Measurements from ENCODE around the gene TCF23. TPM values are rescaled to one million over a fixed set of nuclear protein-coding genes. Genes with fewer than 3 reads are reported as not detected.
"Not testable (repeated sequence)": the region's sequence is repeated elsewhere in the genome, so short reads cannot be mapped to it uniquely, and the experiment has no call there.

Gene TCF23
- total and polyA plus RNA-seq, 2 of the 4 experiments (the other 2 are of a cell fraction), result not detected

- H2BK20ac ChIP-seq (ENCODE audit: low read depth, low read length); CTCF ChIA-PET; H4K20me1 ChIP-seq (ENCODE audit: insufficient read depth, low read length); H3K14ac ChIP-seq (replicated peaks; ENCODE audit: low read depth, low read length); H3K56ac ChIP-seq (ENCODE audit: extremely low read depth, insufficient read depth, low read length); POLR2A ChIA-PET (ENCODE audit: unreplicated experiment); H2BK15ac ChIP-seq (ENCODE audit: low read depth, low read length); ATAC-seq (ENCODE audit: low read depth); H4K5ac ChIP-seq (ENCODE audit: low read depth, low read length); dilution Hi-C loops (cut with HindIII; ENCODE audit: low sequenced_read_pairs, unreplicated experiment); H2BK120ac ChIP-seq (ENCODE audit: low read depth, low read length); intact Hi-C loops (cut with micrococcal nuclease); H3K9me1 ChIP-seq (ENCODE audit: insufficient read depth, low read length); H3K4ac ChIP-seq (ENCODE audit: low read depth, low read length); H3K18ac ChIP-seq (ENCODE audit: low read depth, low read length); H3K27ac ChIP-seq (ENCODE audit: insufficient read depth, low read length); H3K4me1 ChIP-seq (ENCODE audit: control insufficient read depth, insufficient read depth, low read length); H2AK5ac ChIP-seq (ENCODE audit: low read depth, low read length); H3K9ac ChIP-seq (ENCODE audit: low read depth, low read length); H3K79me1 ChIP-seq (ENCODE audit: low read depth in 1 of 2, low read length in 2 of 2); H3K36me3 ChIP-seq (ENCODE audit: control insufficient read depth, insufficient read depth, low read length); H2BK5ac ChIP-seq (ENCODE audit: low read depth, low read length, poor library complexity, severe bottlenecking); DNase-seq; BruUV-seq (replicated peaks); H3K9me3 ChIP-seq (ENCODE audit: control insufficient read depth, insufficient read depth, low read length); H4K8ac ChIP-seq (ENCODE audit: low read depth in 2 of 2, low read length in 2 of 2); in situ Hi-C loops (cut with MboI; ENCODE audit: low sequenced_read_pairs); H4K91ac ChIP-seq (ENCODE audit: insufficient read depth, low read depth, low read length): not testable (repeated sequence)
- H3K4me2 ChIP-seq (ENCODE audit: low read depth, low read length), result peak overlapping the region; percentile 99
- peaks cover 71% of the 10 kb centered on the region for H3K27me3 ChIP-seq (ENCODE audit: control insufficient read depth, insufficient read depth, low read length)
- no CpG with 5 or more reads among the region's 8 CpGs for WGBS, 2 experiments (ENCODE audit: extremely low coverage in 2 of 2, insufficient read length in 1 of 2)
- peak overlapping the region; percentile 64; the same call in 1 of the 2 replicates for H3K23ac ChIP-seq (ENCODE audit: low read depth, low read length)
- H3K4me3 ChIP-seq (ENCODE audit: insufficient read depth, low read depth, low read length), result peak overlapping the region; percentile 42
- H2AK9ac ChIP-seq (replicated peaks; ENCODE audit: low read depth, low read length, poor library complexity), result peak overlapping the region; percentile 72
- H2AFZ ChIP-seq (replicated peaks; ENCODE audit: low read length, poor library complexity), result peak overlapping the region; percentile 85
Measured at GRCh38 chr2:27119330-27119670, 29.5 kb upstream of the TCF23 start.
